Measurements from ENCODE around the gene DTNB.

DNA sequence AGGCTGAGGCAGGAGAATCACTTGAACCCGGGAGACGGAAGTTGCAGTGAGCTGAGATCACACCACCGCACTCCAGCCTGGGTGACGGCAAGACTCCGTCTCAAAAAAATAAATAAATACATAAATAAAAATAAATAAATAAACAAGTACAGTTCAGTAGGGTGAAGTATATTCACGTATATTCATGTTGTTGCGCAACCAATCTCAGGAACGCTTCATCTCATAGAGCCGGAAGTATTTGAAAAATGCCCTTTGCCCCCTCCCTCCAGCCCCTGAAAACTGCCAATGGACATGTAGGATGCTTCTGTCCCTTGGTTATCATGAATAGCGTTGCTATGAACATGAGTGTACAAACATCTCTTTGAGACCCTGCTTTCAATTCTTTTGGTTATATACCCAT, 132.0 kb downstream of the DTNB start:
- TF ChIP-seq, protein P1, sequence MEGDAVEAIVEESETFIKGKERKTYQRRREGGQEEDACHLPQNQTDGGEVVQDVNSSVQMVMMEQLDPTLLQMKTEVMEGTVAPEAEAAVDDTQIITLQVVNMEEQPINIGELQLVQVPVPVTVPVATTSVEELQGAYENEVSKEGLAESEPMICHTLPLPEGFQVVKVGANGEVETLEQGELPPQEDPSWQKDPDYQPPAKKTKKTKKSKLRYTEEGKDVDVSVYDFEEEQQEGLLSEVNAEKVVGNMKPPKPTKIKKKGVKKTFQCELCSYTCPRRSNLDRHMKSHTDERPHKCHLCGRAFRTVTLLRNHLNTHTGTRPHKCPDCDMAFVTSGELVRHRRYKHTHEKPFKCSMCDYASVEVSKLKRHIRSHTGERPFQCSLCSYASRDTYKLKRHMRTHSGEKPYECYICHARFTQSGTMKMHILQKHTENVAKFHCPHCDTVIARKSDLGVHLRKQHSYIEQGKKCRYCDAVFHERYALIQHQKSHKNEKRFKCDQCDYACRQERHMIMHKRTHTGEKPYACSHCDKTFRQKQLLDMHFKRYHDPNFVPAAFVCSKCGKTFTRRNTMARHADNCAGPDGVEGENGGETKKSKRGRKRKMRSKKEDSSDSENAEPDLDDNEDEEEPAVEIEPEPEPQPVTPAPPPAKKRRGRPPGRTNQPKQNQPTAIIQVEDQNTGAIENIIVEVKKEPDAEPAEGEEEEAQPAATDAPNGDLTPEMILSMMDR (IDR thresholded peaks at IDR 0.05; ENCODE audit: poor library complexity), result no peak
- no peak for TF ChIP-seq EZH2 (IDR thresholded peaks at IDR 0.05; ENCODE audit: borderline replicate concordance)
- no peak for TF ChIP-seq EZH2phosphoT487 (IDR thresholded peaks at IDR 0.05; ENCODE audit: low read depth, severe bottlenecking, unreplicated experiment)
